ENCODE results near the gene HBQ1.
"Not testable (repeated sequence)": the region's sequence is repeated elsewhere in the genome, so short reads cannot be mapped to it uniquely, and the experiment has no call there.

HBQ1 gene

DNA sequence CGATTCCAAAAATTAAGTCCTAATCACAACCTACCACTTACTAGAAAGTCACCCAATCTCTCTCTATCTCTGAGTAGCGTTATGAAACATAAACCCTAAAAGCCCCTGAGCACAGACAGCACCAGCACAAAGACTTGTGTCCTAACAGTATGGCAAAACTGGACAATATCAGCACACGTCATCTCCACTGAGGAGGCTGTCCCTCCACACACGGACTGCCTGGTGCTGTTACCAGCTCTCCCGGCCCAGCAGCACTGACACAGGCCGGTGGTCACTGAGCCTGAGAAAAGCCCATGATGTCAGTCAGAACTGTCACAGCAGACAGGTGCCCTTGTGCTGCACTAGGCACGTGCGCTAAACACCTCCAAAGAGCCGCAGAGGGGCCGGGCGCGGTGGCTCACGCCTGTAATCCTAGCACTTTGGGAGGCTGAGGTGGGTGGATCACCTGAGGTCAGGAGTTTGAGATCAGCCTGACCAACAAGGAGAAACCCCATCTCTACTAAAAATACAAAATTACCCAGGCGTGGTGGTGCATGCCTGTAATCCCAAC, 31.4 kb downstream of the HBQ1 start:
- DNase-seq (ENCODE audit: low read depth) = not testable (repeated sequence)

- DNase-seq (ENCODE audit: low read depth) = no peak
Measured at GRCh38 chr16:212999-213398, 32.7 kb downstream of the HBQ1 start.

DNA sequence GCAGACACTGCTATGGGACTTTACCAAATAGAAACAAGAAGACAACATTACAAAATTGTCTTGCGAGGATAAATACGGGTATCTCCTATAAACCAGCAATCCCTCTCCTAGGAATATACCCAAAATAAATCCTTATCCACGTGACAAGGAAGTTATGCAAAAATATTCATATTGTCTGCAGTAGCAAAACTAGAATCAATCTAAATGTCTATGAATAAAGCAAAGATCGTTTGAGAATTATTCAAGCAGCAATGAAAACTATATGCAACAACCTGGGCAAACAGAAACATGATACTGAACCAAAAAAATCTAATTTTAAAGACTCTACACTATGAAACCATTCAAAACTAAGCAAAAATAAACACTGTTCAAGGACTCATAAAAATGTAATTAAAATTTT, 39.8 kb downstream of the HBQ1 start:
- DNase-seq (ENCODE audit: low read depth) = no peak

- no peak for DNase-seq (ENCODE audit: low read depth)
Measured at GRCh38 chr16:228151-228851, 48.0 kb downstream of the HBQ1 start.

DNA sequence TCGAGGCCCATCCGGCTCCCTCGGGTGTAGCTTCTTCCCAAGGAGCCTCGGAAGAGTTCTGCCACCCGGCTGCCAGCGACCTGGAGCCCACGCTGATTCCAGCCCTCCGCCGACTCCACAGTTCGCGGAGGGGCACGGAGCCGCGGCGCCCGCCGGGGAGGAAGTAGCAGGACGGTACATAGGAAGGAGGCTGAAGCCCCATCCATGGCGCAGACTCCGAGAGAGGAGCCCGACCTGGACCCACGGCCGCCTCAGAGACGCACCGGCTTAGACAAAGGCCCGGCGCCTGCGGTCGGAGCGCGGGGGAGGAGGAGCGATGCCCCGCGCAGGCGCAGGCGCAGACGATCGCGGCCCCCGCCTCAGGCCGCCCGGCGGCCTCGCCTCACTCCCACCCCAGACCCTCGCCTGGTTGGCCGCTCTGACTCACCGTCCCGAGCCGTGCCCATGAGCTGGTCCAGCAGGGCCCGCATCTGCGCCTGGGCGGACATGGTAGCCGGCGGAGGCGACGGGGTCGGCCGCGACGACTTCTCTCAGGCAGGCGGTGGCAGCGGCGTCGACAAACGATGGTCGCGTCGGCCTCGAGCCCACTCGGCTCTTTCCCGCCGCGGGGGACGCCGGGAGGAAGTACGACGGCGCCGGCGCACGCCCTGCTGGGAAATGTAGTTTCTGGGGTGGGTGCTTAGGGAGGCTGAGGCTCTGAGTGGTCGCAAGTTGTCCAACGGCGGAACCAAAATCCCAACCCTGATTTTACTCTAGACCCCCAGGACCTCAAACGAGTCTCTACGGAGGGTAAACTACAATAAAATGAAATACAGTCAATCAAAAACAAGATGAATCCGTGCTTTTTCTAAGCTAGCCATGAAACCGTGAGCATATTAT, 48.8 kb downstream of the HBQ1 start, which contains the start of gene LUC7L:
LUC7L (minus strand) TSS at position 598 of the 879 bp plus-strand sequence; CDS start at position 488, 110 bp downstream.
- peak; percentile 80 for DNase-seq (ENCODE audit: low read depth)

DNA sequence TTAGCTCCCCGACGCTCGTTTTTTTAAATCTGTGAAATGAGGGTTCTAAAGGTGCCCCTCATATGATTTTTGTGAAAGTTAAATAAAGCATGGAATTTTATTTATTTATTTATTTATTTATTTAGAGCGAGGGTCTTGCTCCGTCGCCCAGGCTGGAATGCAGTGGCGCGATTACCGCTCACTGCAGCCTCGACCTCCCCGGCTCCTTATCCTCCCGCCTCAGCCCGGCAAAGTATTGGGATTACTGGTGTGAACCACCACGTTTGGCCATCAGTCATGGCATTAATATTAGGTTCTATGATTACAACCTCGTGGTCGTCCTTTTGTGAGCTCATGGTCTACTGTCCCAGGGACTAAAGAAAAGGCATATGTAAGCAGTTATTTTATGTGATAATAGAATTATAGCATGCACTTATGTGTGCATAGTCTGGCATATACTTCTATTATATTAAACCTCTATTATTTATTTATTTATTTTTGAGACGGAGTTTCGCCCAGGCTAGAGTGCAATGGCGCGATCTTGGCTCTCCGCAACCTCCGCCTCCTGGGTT, 49.5 kb downstream of the HBQ1 start:
- DNase-seq (ENCODE audit: low read depth) = no peak

DNA sequence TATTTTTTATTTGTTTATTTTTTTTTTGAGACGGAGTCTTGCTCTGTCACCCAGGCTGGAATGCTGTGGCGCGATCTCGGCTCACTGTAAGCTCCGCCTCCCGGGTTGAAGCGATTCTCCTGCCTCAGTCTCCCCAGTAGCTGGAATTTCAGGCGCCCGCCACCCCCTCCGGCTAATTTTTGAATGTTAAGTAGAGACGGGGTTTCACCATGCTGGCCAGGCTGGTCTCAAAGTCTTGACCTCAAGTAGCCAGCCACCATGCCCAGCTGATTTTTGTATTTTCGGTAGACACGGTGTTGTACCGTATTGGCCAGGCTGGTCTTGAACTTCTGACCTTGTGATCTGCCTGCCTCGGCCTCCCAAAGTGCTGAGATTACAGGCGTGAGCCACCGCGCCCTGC, 50.1 kb downstream of the HBQ1 start:
- DNase-seq (ENCODE audit: low read depth) = not testable (repeated sequence)

Data from stimulated activated CD8-positive, alpha-beta memory T cell treated with anti-CD3 and anti-CD28 coated beads, Interleukin-12 subunit alpha, Interleukin-12 subunit beta, amount 100 ng/mL, for 4 hours (primary cell).